Measurements from ENCODE around the gene CD177.
"Not testable (repeated sequence)": the region's sequence is repeated elsewhere in the genome, so short reads cannot be mapped to it uniquely, and the experiment has no call there.

The CD177 gene, protein sequence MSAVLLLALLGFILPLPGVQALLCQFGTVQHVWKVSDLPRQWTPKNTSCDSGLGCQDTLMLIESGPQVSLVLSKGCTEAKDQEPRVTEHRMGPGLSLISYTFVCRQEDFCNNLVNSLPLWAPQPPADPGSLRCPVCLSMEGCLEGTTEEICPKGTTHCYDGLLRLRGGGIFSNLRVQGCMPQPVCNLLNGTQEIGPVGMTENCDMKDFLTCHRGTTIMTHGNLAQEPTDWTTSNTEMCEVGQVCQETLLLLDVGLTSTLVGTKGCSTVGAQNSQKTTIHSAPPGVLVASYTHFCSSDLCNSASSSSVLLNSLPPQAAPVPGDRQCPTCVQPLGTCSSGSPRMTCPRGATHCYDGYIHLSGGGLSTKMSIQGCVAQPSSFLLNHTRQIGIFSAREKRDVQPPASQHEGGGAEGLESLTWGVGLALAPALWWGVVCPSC

DNA sequence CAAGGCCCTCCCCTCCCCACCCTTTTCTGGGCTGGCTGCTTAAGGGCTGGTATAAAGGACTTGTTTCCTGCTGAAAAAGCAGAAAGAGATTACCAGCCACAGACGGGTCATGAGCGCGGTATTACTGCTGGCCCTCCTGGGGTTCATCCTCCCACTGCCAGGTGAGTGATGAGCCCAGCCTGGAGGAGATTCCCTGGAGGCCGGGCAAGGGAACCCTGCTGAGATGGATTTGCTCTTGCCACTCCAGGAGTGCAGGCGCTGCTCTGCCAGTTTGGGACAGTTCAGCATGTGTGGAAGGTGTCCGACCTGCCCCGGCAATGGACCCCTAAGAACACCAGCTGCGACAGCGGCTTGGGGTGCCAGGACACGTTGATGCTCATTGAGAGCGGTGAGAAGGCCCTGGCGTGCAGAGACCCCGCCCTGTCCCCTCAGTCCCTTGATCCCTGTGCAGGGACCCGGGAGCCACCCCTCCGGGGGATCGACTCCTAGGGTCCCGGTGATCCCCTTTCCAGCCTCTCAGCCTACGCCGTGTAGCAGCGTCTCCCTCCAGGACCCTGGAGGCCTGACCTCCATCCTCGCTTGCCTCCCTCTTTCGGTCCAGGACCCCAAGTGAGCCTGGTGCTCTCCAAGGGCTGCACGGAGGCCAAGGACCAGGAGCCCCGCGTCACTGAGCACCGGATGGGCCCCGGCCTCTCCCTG is at the start of gene CD177:
CD177 (plus strand) TSS at position 81 of the 699 bp plus-strand sequence; CDS start at position 110, 29 bp downstream.
- FAIRE-seq: no peak

DNA sequence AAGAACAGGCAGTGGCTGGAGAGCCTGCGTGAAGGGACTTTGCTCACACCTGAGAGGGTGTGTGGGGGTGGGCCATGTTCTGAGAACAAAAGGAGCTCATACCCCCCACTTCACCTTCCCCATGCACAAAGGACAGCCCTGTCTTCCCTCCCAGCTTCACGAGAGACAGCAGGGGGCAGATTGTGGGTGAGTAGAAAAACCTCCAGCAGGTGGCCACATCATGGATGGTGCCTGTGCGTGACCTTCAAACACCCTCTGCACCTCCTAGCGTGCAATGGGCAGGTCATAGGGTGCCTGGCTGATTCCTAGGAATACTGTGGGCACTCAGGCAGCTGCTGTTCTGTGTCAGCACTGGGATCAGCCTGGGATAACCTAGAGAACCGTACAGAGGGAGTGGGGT is 47.8 kb upstream of the CD177 start:
- FAIRE-seq: peak; percentile 45

DNA sequence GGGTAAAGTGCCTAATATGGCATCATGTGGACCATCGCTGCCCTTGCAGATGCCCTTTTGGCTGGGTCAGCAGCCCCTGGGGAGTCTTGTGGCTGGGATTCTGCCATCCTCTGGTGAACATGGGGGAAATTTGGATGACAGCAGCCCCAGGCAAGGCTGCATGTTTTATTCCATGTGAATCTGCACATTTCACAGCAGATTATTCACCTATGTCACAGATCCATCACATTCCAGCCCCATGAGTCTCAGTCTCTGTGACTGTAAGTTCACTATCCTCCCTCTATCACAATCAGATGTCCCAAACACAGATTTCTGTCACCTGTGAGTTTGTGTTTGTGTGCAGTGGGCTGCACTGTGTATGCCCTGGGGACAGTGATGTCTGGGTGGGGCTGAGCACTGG is 47.4 kb upstream of the CD177 start:
- peak; percentile 40 for FAIRE-seq

DNA sequence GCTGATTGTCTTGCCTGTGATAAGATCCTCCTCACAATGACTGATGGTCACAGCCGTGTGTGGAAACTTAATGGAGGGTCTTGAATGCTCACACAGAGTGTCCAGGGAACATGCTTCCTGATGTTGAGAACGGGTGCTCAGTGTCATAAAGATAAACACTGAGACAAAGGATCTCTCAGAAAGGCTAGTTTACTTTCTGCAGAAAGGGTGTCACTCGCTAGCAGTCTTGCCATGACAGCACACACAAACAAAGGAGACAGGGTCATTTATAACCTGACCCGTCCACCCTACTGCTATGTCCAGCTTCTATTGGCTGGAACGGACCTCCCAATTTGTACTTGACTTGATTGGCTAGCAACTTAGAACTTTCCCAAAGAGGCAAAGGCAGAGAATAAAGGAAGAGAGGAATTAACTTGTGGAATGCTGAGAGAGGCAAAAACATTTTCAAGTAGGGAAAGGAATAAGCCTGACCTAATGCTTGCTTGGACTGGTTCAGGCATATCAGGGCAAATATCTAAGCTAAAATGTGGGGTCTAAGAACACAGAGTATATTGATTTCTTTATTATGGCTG is 45.2 kb upstream of the CD177 start:
- FAIRE-seq: no peak

DNA sequence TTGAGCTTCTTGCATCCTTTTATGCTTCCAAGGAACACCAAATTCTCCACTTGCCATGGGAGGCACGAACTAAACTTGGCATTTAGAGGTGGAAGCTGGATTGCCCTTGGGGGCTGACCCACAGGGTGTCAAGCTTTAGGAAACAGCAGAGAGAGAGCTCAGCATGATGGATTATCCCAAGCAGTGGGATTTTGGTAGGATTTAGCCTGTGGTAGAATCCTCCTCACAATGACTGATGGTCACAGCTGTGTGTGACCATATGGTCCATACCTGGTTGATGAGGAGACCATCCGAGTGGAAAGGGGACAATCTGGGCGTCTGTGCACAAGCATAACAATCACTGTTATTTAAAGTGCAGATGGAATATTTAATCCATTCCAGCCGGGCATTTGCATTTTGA is 44.0 kb upstream of the CD177 start:
- FAIRE-seq: no peak

DNA sequence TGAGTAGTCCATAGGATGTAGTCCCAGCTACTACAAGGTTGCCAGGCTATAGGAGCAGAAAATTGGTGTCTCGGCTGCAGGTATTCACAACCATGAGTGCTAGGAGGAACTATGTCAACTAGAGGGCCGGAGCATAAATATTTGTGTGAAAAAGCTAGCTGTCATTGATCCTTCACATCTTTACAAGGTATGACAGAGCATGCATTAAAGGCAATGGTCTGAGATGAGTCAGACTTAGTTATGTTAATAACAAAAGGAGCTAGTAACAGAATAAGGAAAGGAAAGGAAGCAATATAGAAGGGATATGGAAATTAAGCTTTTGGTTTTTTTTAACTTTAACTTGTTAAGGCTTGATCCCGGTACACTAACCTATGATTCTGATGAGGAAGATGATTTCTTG is 43.3 kb upstream of the CD177 start:
- FAIRE-seq: no peak

DNA sequence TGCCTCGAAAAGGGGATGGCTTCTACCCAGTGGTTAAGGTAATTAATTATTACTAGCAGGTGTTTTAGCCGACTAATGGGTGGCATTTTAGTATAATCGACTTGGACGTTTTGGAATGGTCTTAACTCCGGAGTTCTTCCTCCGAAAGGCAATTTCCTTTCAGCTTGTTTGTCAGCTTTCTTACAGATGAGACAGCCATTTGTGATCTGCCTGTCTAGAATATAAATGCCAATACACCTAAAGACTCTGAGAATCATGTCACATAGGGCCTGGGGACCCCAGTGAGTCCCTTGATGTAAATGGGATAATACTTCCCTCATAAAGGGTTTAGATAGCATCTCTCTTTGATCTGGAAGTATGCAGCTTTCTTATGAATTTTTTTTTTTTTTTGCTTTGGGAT is 42.2 kb upstream of the CD177 start:
- FAIRE-seq: no peak

DNA sequence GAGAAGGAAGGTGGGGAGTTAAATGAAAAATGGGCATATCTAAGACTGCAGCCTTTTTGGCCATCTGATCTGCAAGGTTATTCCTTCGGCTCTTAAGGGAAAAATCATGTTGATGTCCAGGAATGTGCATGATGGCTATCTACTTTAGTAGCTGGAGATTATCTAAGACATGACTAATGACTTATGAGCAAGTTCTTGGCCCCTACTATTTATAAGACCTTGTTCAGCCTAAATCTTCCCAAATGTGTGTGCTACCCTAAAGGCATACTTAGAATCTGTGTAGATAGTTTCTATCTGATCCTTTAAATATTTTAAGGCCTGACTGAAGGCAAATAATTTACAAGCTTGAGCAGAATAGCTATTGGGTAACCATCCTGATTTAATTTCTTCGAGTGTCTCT is 41.8 kb upstream of the CD177 start:
- peak; percentile 100 for FAIRE-seq

DNA sequence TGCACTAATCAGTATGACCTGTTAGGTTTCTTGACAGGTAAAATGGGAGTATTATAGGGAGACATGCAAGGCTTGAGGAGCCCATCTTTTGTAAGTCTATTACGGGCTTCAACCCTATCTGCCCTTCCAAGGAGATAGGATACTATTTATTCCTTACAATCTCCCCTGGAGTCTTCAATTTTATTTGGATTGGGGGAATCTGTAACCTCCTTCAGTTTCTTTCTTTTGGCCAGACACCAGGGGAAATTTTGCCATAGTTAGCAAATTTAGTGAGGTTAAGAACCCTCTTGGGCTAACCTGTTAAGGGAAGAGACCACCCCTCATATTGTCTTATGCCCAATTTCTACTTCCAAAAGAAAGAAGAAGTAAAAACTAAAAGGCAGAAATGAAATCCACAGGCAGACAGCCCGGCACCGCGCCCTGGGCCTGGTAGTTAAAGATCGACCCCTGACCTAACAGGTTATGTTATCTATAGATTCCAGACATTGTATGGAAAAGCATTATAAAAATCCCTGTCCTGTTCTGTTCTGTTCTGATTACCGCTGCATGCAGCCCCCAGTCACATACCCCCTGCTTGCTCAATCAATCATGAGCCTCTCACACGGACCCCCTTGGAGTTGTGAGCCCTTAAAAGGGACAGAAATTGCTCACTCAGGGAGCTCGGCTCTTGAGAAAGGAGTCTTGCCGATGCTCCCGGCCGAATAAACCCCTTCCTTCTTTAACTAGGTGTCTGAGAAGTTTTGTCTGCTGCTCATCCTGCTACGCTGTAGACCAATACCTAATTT is 39.6 kb upstream of the CD177 start:
- FAIRE-seq: peak; percentile 98

DNA sequence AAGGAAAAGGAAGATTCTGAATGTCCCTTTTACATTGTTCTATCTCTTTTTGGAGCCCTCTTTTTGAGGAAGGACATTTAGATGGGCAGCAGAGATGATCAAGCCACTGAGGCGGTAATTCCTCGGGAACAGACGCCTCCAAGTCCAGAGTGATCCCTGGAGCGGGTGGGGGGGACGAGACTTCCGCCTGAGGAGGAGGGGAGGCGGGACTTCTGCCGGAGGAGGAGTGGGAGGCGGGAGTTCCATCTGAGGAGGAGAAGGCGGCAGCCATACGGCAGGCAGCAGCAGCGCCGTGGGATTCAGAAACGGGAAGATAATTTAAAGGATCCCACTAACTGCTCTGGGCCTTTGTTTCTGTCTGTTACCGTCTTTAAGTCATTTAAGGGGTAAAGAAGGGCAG is 37.6 kb upstream of the CD177 start:
- FAIRE-seq: no peak

DNA sequence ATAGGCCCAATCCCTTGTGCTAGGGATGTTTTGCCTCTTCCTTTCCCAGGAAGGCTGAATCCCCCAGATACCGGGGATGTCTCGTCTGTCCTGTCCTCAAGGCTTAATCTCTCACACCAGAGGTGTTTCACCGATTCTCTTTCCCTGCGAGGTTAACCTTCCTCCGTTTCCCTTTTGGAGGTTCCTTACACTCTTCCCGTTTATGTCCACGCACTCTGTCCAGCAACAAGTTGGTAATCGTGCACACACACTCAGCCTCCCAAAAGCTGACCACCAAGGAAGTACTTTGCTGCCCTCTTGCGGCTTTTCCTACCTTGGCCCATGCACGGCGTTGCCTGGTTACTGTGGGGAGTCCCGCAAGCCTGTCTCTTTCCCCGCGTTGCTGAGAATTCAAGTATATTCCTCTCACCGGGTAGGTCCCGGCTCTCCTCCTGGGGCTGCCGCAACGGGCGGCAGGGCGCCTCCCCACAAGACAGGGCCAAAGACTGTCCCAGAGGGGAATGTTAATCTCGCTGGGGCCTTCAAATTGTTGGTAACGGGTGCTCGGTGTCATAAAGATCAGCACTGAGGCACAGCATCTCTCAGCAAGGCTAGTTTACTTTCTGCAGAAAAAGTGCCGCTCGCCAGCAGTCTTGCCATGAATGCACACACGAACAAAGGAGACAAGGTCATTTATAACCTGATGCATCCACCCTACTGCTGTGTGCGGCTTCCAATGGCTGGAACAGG is 36.7 kb upstream of the CD177 start:
- no peak for FAIRE-seq

DNA sequence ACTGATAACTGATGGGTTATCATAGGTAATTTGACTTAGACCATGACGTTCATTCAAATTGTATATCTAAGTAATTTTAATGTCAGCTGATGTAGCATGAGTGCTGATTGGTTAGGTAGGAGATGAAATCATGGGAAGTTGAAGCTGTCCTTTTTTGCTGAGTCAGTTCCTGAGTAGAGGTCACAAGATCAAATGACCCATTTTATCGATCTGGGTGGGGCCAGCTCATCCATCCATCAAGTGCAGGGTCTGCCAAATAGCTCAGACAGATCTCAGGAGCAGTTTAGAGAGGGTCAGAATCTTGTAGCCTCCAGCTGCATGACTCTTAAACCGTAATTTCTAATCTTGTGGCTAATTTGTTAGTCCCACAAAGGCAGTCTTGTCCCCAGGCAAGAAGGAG is 35.3 kb upstream of the CD177 start:
- FAIRE-seq: no peak

DNA sequence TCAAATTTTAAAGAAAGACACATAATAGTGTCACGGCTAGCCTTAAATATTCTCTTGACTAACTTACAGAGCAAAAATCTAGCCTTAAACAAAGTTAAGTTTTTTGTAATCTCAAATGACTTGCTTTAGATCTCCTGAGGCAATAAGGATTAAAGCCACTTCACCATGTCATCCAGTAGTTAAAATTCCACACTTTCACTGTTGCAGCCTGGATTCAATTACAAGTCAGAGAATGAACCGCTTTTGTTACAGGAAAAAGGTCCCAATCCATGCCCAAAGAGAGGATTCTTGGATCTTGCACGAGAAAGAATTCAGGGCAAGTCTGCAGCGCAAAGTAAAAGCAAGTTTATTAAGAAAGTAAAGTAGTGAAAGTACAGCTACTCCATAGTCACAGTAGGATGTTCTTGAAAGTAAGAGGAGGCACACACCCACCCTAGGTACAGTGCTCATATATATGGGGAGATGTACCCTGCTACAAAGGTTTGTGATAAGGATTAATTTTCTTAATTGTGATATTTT is 34.6 kb upstream of the CD177 start:
- FAIRE-seq: peak; percentile 100

DNA sequence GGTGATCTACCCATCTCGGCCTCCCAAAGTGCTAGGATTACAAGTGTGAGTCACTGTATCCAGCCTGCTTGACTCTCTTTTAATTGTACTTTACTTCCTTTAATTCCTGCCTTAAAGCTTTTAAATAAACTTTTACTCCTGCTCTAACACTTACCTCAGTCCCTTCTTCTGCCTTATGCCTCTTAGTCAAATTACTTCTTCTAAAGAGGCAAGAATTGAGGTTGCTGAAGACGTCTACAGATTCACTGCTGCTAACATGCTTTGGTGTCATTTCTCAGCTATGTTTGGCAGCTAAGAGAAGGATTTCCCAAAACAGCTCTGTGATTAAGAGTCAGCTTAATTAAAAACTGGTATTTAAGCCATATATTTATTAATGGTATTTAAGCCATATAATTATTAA is 32.9 kb upstream of the CD177 start:
- FAIRE-seq: no peak

DNA sequence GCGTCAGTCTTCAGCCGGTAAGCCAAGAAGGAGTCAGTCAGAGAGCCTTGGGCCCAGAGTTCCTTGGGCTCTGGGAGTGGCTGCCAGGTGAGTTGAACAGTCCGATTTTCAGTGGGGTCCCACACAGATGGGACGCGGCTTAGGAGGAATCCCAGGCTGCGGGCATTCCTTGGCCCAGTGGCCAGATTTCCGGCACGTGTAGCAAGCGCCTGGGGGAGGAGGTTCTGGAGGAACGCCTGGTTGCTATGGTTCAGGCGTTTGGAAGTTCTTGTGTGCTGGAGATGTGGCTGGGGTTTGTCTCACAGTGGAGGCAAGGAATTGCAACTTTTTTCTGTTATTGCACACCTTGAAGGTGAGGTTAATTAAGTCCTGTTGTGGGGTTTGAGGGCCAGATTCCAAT is 26.7 kb upstream of the CD177 start:
- FAIRE-seq: not testable (repeated sequence)

DNA sequence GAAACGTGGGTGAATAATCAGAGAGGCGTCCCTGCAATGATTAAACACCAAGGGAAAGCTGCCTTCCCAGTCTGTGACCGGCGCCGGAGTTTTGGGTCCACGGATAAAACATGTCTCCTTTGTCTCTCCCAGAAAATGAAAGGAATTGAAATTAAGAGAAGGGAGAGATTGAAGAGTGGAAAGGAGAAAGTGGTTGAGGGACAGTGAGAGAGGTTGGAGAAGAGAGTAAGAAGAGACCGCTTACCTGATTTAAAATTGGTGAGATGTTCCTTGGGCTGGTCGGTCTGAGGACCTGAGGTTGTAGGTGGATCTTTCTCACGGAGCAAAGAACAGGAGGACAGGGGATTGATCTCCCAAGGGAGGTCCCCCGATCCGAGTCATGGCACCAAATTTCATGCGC is 24.9 kb upstream of the CD177 start:
- FAIRE-seq: not testable (repeated sequence)

DNA sequence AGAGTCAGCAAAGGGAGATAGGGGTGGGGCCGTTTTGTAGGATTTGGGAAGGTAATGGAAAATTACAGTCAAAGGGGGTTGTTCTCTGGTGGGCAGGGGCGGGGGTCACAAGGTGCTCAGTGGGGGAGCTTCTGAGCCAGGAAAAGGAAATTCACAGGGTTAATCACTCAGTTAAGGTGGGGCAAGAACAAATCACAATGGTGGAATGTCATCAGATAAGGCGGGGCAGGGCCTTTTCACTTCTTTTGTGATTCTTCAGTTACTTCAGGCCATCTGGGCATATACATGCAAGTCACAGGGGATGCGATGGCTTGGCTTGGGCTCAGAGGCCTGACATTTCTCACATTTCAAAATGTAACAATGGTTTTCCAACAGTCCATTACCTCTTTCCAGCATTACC is 24.4 kb upstream of the CD177 start:
- peak; percentile 94 for FAIRE-seq

DNA sequence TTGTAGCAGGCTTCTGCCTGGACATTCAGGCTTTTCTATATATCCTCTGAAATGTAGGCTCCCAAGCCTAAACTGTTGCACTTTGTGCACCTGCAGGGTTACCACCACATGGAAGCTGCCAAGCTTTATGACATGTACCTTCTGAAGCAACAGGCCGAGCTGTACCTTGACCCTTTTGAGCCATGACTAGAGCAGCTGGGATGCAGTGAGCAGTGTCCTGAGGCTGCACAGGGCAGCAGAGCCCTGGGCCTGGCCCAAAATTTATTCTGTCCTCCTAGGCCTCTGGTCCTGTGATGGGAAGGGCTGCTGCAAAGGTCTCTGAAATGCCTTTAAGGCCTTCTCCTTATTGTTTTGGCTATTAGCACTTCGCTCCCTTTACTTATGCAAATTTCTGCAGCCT is 23.5 kb upstream of the CD177 start:
- no peak for FAIRE-seq

DNA sequence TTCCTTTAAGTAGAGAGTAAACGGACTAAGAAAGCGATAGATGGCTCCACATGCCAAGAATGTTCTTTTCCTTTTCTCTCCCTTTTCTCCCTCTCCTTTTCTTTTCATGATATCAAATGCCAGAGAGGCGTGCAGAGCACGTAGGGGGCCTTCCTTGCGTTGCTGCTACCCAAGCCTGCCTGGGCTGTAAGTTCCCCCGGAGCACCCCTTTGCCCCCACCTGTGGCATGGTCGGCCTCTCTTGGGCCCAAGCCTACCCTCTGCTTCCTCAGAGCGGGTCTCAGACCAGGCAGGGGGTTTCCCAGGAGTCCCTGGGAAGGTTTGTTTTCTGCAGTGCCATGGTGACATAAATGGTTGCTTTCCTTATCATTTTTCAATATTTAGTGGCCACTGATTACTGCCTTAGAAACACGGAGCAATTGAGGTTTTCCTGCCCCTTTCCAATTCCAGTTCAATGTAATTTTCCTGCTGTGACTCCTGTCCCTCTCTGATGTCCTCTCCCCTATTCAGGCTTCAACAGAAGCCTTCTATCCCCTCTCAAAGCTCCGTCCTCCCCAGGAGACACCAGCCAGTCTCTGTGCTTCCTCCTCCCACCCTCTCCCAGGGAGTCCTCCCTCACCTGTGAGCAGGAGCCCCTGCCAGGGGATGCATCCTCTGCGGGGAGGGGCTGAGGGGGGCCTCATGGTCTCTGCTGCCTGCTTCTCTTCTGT is 22.6 kb upstream of the CD177 start:
- FAIRE-seq: no peak

DNA sequence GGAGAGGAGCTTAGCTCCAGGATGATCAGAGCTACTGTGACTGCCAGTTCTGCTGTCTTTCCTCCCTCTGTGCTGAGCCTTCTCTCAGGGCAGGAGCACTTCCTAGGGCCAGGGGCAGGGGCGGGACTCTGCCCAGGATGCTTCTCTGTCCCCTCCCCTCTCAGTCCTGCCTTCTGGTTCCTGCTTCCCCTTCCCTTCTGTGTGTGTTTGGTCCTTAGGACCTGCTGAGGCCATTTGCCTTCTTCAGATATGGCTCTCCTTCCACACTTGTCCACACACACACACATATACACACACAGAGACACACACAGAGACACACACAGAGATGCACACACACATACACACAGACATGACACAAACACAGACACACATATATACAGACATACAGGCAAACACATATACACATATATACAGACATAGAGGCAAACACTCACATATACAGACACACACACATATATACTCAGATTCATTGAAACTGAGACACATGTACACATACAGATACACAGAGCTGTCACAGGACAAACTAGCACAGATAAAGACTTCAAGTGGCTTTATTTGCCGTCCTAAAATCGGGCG is 22.0 kb upstream of the CD177 start:
- FAIRE-seq: peak; percentile 84

Measured in G401.6 (cell line).